Trophoblast cell (in vitro differentiated cells and primary cell): ENCODE results near the gene NFKBIZ.

Experiments used
- DNase-seq, 2 donors: peaks; one replicate each; pipeline ENCODE4 v3.0.0-alpha.2; 2016
- H2AFZ ChIP-seq: 2 replicates; pipeline ENCODE4 v1.6.1; 2013; ENCODE audit warnings: low read length, moderate library complexity, mild to moderate bottlenecking; ENCODE audit not compliant: insufficient read depth, poor library complexity
- H2AK5ac ChIP-seq: 2 replicates; pipeline ENCODE4 v1.6.1; 2013; ENCODE audit warnings: mild to moderate bottlenecking, low read length
- H2BK120ac ChIP-seq: 2 replicates; pipeline ENCODE4 v1.6.1; 2013; ENCODE audit warnings: low read length, mild to moderate bottlenecking, moderate library complexity; ENCODE audit not compliant: insufficient read depth, poor library complexity
- H2BK12ac ChIP-seq: 2 replicates; pipeline ENCODE4 v1.6.1; 2013; ENCODE audit warnings: mild to moderate bottlenecking, low read length, moderate library complexity
- H2BK5ac ChIP-seq: 2 replicates; pipeline ENCODE4 v1.6.1; 2013; ENCODE audit warnings: low read length, low read depth, moderate library complexity, mild to moderate bottlenecking; ENCODE audit not compliant: poor library complexity
- H3K14ac ChIP-seq: 2 replicates; pipeline ENCODE4 v1.6.1; 2013; ENCODE audit warnings: mild to moderate bottlenecking, low read length
- H3K18ac ChIP-seq: 2 replicates; pipeline ENCODE4 v1.6.1; 2013; ENCODE audit warnings: mild to moderate bottlenecking, low read length
- H3K23ac ChIP-seq: 2 replicates; pipeline ENCODE4 v1.6.1; 2013; ENCODE audit warnings: low read length
- H3K27ac ChIP-seq: 2 replicates; pipeline ENCODE4 v1.5.1; 2013; ENCODE audit warnings: low read depth, mild to moderate bottlenecking, inconsistent platforms, low read length, moderate library complexity
- H3K27me3 ChIP-seq: 2 replicates; pipeline ENCODE4 v1.6.1; 2013; ENCODE audit warnings: inconsistent platforms, mild to moderate bottlenecking, low read length, moderate library complexity; ENCODE audit not compliant: insufficient read depth
- H3K36me3 ChIP-seq, 2 experiments: 1 replicate in 1 of 2; 2 replicates in 1 of 2; pipeline ENCODE4 v1.6.1; 2013; ENCODE audit warnings: low read length in 2 of 2, mild to moderate bottlenecking in 2 of 2, moderate library complexity in 1 of 2; ENCODE audit not compliant: insufficient read depth in 2 of 2, control insufficient read depth in 1 of 2
- H3K4ac ChIP-seq: 2 replicates; pipeline ENCODE4 v1.6.1; 2013; ENCODE audit warnings: low read depth, mild to moderate bottlenecking, low read length, moderate library complexity
- H3K4me1 ChIP-seq, 2 experiments: 1 replicate in 1 of 2; 2 replicates in 1 of 2; pipeline ENCODE4 v1.6.1; 2013; ENCODE audit warnings: low read length in 2 of 2, mild to moderate bottlenecking in 2 of 2, moderate library complexity in 1 of 2; ENCODE audit not compliant: insufficient read depth in 2 of 2, control insufficient read depth in 1 of 2
- H3K4me2 ChIP-seq: 2 replicates; pipeline ENCODE4 v1.6.1; 2013; ENCODE audit warnings: inconsistent platforms, mild to moderate bottlenecking, low read length, moderate library complexity
- H3K4me3 ChIP-seq: 2 replicates; pipeline ENCODE4 v1.5.1; 2013; ENCODE audit warnings: mild to moderate bottlenecking, low read depth, low read length, inconsistent platforms
- H3K79me1 ChIP-seq: one replicate; pipeline ENCODE4 v1.6.1; 2013; ENCODE audit warnings: low read length
- H3K79me2 ChIP-seq: 2 replicates; pipeline ENCODE4 v1.6.1; 2013; ENCODE audit warnings: low read length, mild to moderate bottlenecking; ENCODE audit not compliant: control insufficient read depth, insufficient read depth, poor library complexity
- H3K9ac ChIP-seq: 2 replicates; pipeline ENCODE4 v1.6.1; 2013; ENCODE audit warnings: mild to moderate bottlenecking, low read length
- H3K9me3 ChIP-seq: 2 replicates; pipeline ENCODE4 v1.6.1; 2013; ENCODE audit warnings: low read depth, mild to moderate bottlenecking, control low read depth, inconsistent platforms, low read length; ENCODE audit not compliant: insufficient read depth
- H4K12ac ChIP-seq: 2 replicates; pipeline ENCODE4 v1.6.1; 2013; ENCODE audit warnings: low read depth, mild to moderate bottlenecking, low read length, moderate library complexity
- H4K8ac ChIP-seq: 2 replicates; pipeline ENCODE4 v1.6.1; 2013; ENCODE audit warnings: low read depth, mild to moderate bottlenecking, low read length, moderate library complexity
- H4K91ac ChIP-seq: one replicate; pipeline ENCODE4 v1.6.1; 2013; ENCODE audit warnings: low read depth, mild to moderate bottlenecking, low read length, moderate library complexity
- WGBS: extraction: QIAGEN DNeasy Blood & Tissue Kit; methylation state at CpG from one replicate; pipeline ENCODE4 v1.1.7; 2013; ENCODE audit warnings: missing lambda C conversion rate; ENCODE audit not compliant: insufficient read length, insufficient coverage; ENCODE audit errors: extremely low coverage; 5-methylcytosine and 5-hydroxymethylcytosine counted together

Gene NFKBIZ

GRCh38 chr3:101848326-101848725 is 988 bp upstream of the NFKBIZ start:
- Histone ChIP-seq H3K4me2 (no peak overlapping the region), H3K9ac (no peak overlapping the region), H4K12ac (no peak overlapping the region), H3K23ac (no peak overlapping the region), H3K18ac (no peak overlapping the region), H2AFZ (no peak overlapping the region), H2BK5ac (no peak overlapping the region), H2BK12ac (no peak overlapping the region), H2BK120ac (no peak overlapping the region), H3K9me3 (peaks cover 2% of the 10 kb centered on the region), H3K79me2 (peaks cover 10% of the 10 kb centered on the region), H3K79me1 (peaks cover 15% of the 10 kb centered on the region), H3K27ac (no peak overlapping the region), H3K36me3 (peaks cover 5 to 7% of the 10 kb centered on the region in 2 experiments), H3K4me3 (no peak overlapping the region), H3K4ac (no peak overlapping the region), H4K91ac (no peak overlapping the region), H2AK5ac (no peak overlapping the region), H3K27me3 (no peaks in the 10 kb centered on the region), H3K14ac (no peak overlapping the region), H3K4me1 (peaks cover 0 to 2% of the 10 kb centered on the region in 2 experiments), H4K8ac (no peak overlapping the region)
- no peak for DNase-seq
- no CpG with 5 or more reads among the region's 3 CpGs for WGBS

- H2BK12ac ChIP-seq, result no peak overlapping the region
- H3K79me2 ChIP-seq, result peaks cover 10% of the 10 kb centered on the region
- H2BK120ac ChIP-seq, result peak overlapping the region; percentile 86
- peaks cover 7 to 14% of the 10 kb centered on the region in 2 experiments for H3K36me3 ChIP-seq
- H2BK5ac ChIP-seq, result peak overlapping the region; percentile 45
- H3K9me3 ChIP-seq, result peaks cover 2% of the 10 kb centered on the region
- H3K79me1 ChIP-seq, result peaks cover 15% of the 10 kb centered on the region
- H4K91ac ChIP-seq, result peak overlapping the region; percentile 50
- no peaks in the 10 kb centered on the region for H3K27me3 ChIP-seq
- H4K8ac ChIP-seq, result peak overlapping the region; percentile 57
- H3K4me1 ChIP-seq, result peaks cover 0 to 2% of the 10 kb centered on the region in 2 experiments
- peak overlapping the region; percentile 96 for H3K4me2 ChIP-seq
- peak overlapping the region; percentile 98 for H3K4me3 ChIP-seq
- peak overlapping the region; percentile 19 for H4K12ac ChIP-seq
- peak overlapping the region; percentile 42 for H2AFZ ChIP-seq
- H3K18ac ChIP-seq, result peak overlapping the region; percentile 43
- peak overlapping the region; percentile 91 for H3K27ac ChIP-seq
- no peak overlapping the region for H2AK5ac ChIP-seq
- H3K9ac ChIP-seq, result peak overlapping the region; percentile 94
- DNase-seq, result peak in 1 of 2 donors; percentile 55
- H3K4ac ChIP-seq, result peak overlapping the region; percentile 50
- H3K14ac ChIP-seq, result peak overlapping the region; percentile 62
- H3K23ac ChIP-seq, result no peak overlapping the region
- WGBS, result no CpG with 5 or more reads among the region's 67 CpGs
Measured at GRCh38 chr3:101849714-101850245, 466 bp downstream of the NFKBIZ start.

GRCh38 chr3:101850246-101851051 is 1.1 kb downstream of the NFKBIZ start:
- no CpG with 5 or more reads among the region's 19 CpGs for WGBS
- H3K23ac ChIP-seq, result no peak overlapping the region
- H2AFZ ChIP-seq, result no peak overlapping the region
- H3K14ac ChIP-seq, result no peak overlapping the region
- DNase-seq, result peak in 1 of 2 donors; percentile 73
- no peak overlapping the region for H3K18ac ChIP-seq
- H3K27me3 ChIP-seq, result no peaks in the 10 kb centered on the region
- no peak overlapping the region for H4K12ac ChIP-seq
- H3K79me2 ChIP-seq, result peaks cover 10% of the 10 kb centered on the region
- peak overlapping the region; percentile 14 for H3K9ac ChIP-seq
- no peak overlapping the region for H2BK120ac ChIP-seq
- no peak overlapping the region for H2BK12ac ChIP-seq
- peak overlapping the region; percentile 96 for H3K4me2 ChIP-seq
- no peak overlapping the region for H4K91ac ChIP-seq
- peak overlapping the region; percentile 91 for H3K27ac ChIP-seq
- H3K9me3 ChIP-seq, result peaks cover 2% of the 10 kb centered on the region
- peaks cover 10 to 20% of the 10 kb centered on the region in 2 experiments for H3K36me3 ChIP-seq
- H2BK5ac ChIP-seq, result peak overlapping the region; percentile 38
- peaks cover 15% of the 10 kb centered on the region for H3K79me1 ChIP-seq
- H4K8ac ChIP-seq, result no peak overlapping the region
- no peak overlapping the region for H2AK5ac ChIP-seq
- H3K4me1 ChIP-seq, result peaks cover 0 to 2% of the 10 kb centered on the region in 2 experiments
- H3K4me3 ChIP-seq, result peak overlapping the region; percentile 98
- peak overlapping the region; percentile 87 for H3K4ac ChIP-seq

GRCh38 chr3:101851072-101851770 is 1.9 kb downstream of the NFKBIZ start:
- Histone ChIP-seq H2BK120ac (no peak overlapping the region), H3K36me3 (peaks cover 14 to 25% of the 10 kb centered on the region in 2 experiments), H3K18ac (no peak overlapping the region), H2BK5ac (no peak overlapping the region), H3K9ac (no peak overlapping the region), H2AFZ (no peak overlapping the region), H3K27me3 (no peaks in the 10 kb centered on the region), H4K8ac (no peak overlapping the region), H4K91ac (no peak overlapping the region), H3K79me1 (peaks cover 15% of the 10 kb centered on the region), H3K9me3 (peaks cover 2% of the 10 kb centered on the region), H3K23ac (no peak overlapping the region), H2AK5ac (no peak overlapping the region), H3K79me2 (peaks cover 10% of the 10 kb centered on the region), H3K4me1 (peaks cover 0 to 2% of the 10 kb centered on the region in 2 experiments), H3K4me3 (no peak overlapping the region), H4K12ac (no peak overlapping the region), H3K27ac (no peak overlapping the region), H3K4me2 (peak overlapping the region; percentile 96), H3K14ac (no peak overlapping the region), H3K4ac (no peak overlapping the region), H2BK12ac (no peak overlapping the region)
- no CpG with 5 or more reads among the region's 5 CpGs for WGBS
- peak in 1 of 2 donors; percentile 30 for DNase-seq
